Right lobe of liver (tissue), 6 donors: ENCODE results near the gene CRTC1. TPM values are rescaled to one million over a fixed set of nuclear protein-coding genes. Genes with fewer than 3 reads are reported as not detected.

ENCODE experiments used
- ATAC-seq, 4 donors: fragments of 200-7000 bp; cut with Tn5 transposase; one replicate each; pipeline ENCODE4 v1.9.1; 2020; ENCODE audit warnings: mild to moderate bottlenecking in 4 of 4, moderate library complexity in 4 of 4
- DNase-seq, 3 donors: peaks; one replicate each; pipeline ENCODE4 v3.0.0-alpha.2; 2020
- H3K27ac ChIP-seq, 3 donors: fragments of 200-600 bp; one replicate each; pipeline ENCODE4 v1.8.0; 2022
- H3K27me3 ChIP-seq, 2 donors: fragments of 200-600 bp; one replicate each; pipeline ENCODE4 v1.8.0; 2022
- H3K36me3 ChIP-seq, 4 donors: fragments of 200-600 bp; sonication (generic) in 1 of 4; one replicate each; pipeline versions ENCODE4 v1.5.1 to v1.8.0; 2017 to 2022; ENCODE audit warnings: control low read depth in 1 of 4
- H3K4me1 ChIP-seq, 4 donors: fragments of 200-600 bp; sonication (generic) in 1 of 4; one replicate each; pipeline versions ENCODE4 v1.5.1 to v1.8.0; 2017 to 2022; ENCODE audit warnings: control low read depth in 1 of 4
- H3K4me3 ChIP-seq, 3 donors: fragments of 200-600 bp; one replicate each; pipeline ENCODE4 v1.8.0; 2022
- H3K9me3 ChIP-seq, 4 donors: fragments of 200-600 bp; sonication (generic) in 1 of 4; one replicate each; pipeline versions ENCODE4 v1.5.1 to v1.8.0; 2017 to 2022; ENCODE audit warnings: control low read depth in 1 of 4
- CTCF ChIP-seq, 4 donors: fragments of 200-600 bp in 3 of 4; fragments of 450-650 bp in 1 of 4; IDR thresholded peaks; one replicate each; pipeline versions ENCODE4 v1.5.1 to v1.8.0; 2016 to 2022; ENCODE audit warnings: antibody characterized with exemption in 4 of 4, mild to moderate bottlenecking in 2 of 4
- POLR2A ChIP-seq: fragments of 450-650 bp; IDR thresholded peaks from one replicate; pipeline ENCODE4 v1.6.1; 2017; ENCODE audit warnings: antibody characterized with exemption, mild to moderate bottlenecking
- WGBS: methylation state at CpG from one replicate; pipeline ENCODE4 v1.1.6; 2018; ENCODE audit warnings: low coverage, low lambda C conversion rate; ENCODE audit not compliant: insufficient coverage; ENCODE audit errors: missing lambda C conversion rate; 5-methylcytosine and 5-hydroxymethylcytosine counted together
- intact Hi-C, 2 donors: fragments of 100-400 bp; cut with DNase I; formaldehyde crosslinking; loops; one replicate each; pipeline versions ENCODE4 v1.11.2 to v1.14.1; 2022
- total RNA-seq, 6 experiments: library from RNA; depleted of rRNA in 2 of 6; stranded (reverse); fragments of >200 nt in 2 of 6; fragmentation: NEBNext Ultra II Directional in 3 of 6; extraction: Animal tissue kit (Norgen Biotek cat#: 25700) in 3 of 6; gene quantifications; one replicate each; pipeline versions ENCODE4 v1.1.0 to v1.2.4, GENCODE V29; 2016 to 2023
- donor health status: DM: no; HTN: yes; CAD: no.
- donor health status: DM: no; HTN: no; CAD: no.
- donor health status: DM: no; HTN: no; CAD: no.
- donor health status: DM: no; HTN: yes; CAD: no.
- donor health status: DM: no; HTN: yes; CAD: no.

CRTC1 gene
- total RNA-seq, 6 experiments from 2014 or later: 1.7 to 7.2 (median 4.9) TPM

GRCh38 chr19:18636183-18636968 is 47.1 kb upstream of the CRTC1 start:
- DNase-seq: peak; percentile 99
- no peaks in the 10 kb centered on the region for H3K36me3 ChIP-seq
- 2% methylated on average over 36 of the region's 44 CpGs for WGBS
- H3K27ac ChIP-seq: no peak overlapping the region
- H3K4me1 ChIP-seq: peaks cover 0 to 10% (median 0%) of the 10 kb centered on the region in 4 donors
- no peaks in the 10 kb centered on the region for H3K9me3 ChIP-seq
- no peaks in the 10 kb centered on the region for H3K27me3 ChIP-seq
- ATAC-seq: peak; percentile 96 to 99 (median 98)
- intact Hi-C loops: no loop called here
- TF ChIP-seq CTCF (IDR thresholded peaks at IDR 0.05) (no peak), POLR2A (no peak)
- peak overlapping the region; percentile 69 to 83 (median 77) for H3K4me3 ChIP-seq

GRCh38 chr19:18636969-18637629 is 46.4 kb upstream of the CRTC1 start, which contains the start of gene KLHL26:
TSS of gene KLHL26 (plus strand) at chr19:18637028. CDS start at chr19:18637055, 27 bp downstream.
- TF ChIP-seq CTCF (IDR thresholded peaks at IDR 0.05) (no peak), POLR2A (peak; percentile 58)
- intact Hi-C loops: no loop called here
- 10% methylated on average over 9 of the region's 47 CpGs for WGBS
- no peak for ATAC-seq
- H3K4me3 ChIP-seq: peak within 1 kb of the TSS; percentile 69 to 83 (median 77)
- H3K27me3 ChIP-seq: no peaks in the 10 kb centered on the region
- peak within 1 kb of the TSS in 2 of 3 donors; percentile 60 to 67 for H3K27ac ChIP-seq
- H3K9me3 ChIP-seq: no peaks in the 10 kb centered on the region
- DNase-seq: no peak
- peaks cover 0 to 10% (median 0%) of the 10 kb centered on the region in 4 donors for H3K4me1 ChIP-seq
- no peaks in the 10 kb centered on the region for H3K36me3 ChIP-seq

DNA sequence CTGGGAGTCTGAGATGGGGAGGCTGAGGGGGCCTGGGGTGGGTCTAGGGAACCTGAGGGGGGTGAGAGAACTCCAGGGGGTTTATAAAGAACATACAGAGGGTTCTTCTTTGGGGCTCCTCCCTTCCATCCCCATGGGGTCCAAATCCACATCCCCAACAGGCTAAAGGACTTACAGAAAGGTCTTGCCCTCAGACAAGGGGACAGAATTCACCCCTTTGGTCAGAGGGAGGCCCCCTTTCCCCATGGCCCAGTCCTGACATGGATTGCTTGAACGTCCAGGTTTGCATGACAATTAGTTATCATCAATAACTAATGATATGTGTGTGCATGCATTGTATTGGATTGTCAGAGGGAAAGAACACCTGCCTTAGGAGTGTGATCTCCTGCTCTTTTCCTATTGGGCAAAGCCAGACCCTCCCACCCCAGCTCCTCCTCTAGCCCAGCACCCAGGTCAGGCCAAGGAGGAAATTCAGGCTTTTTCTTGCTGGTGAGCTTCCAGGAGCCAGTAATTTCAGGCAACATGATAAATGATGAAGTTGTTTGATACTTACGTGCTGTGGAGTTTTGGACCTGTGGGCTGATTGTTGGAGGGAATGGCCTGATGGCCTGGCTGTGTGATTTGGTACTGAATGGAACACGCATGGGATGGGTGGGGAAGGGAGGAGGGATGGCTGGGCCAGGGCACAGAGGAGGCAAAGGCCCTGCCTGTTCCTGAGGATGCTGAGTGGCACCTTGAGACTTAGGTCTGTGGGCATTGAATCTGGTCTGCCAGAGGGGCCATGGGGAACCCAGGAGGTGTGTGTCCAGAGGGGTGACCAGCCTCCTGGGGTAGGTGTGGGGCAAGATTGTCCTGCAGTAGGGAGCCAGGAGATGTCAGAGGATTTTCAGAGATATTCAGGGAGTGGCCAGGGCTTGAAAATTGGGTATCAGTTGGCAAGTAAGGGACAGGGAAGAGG is 45.5 kb upstream of the CRTC1 start:
- peak overlapping the region; percentile 69 to 83 (median 77) for H3K4me3 ChIP-seq
- WGBS: 25% methylated on average over 2 of the region's 3 CpGs

More for the DNA sequence above, 45.5 kb upstream of the CRTC1 start:
- peaks cover 0 to 10% (median 0%) of the 10 kb centered on the region in 4 donors for H3K4me1 ChIP-seq
- no peaks in the 10 kb centered on the region for H3K9me3 ChIP-seq
- H3K36me3 ChIP-seq: no peaks in the 10 kb centered on the region
- H3K27ac ChIP-seq: peak overlapping the region in 1 of 3 donors; percentile 60
- ATAC-seq (peak in 3 of 4 donors; percentile 22 to 39 (median 35)), DNase-seq (no peak)
- TF ChIP-seq CTCF (IDR thresholded peaks at IDR 0.05) (no peak), POLR2A (no peak)
- intact Hi-C loops: no loop called here
- H3K27me3 ChIP-seq: no peaks in the 10 kb centered on the region
